Immature natural killer cell (primary cell): Measurements from ENCODE around the gene ACOX2. TPM values are rescaled to one million over a fixed set of nuclear protein-coding genes. Genes with fewer than 3 reads are reported as not detected.

Source experiments
- DNase-seq, 3 donors: peaks; one replicate each; pipeline ENCODE4 v3.0.0; 2022; ENCODE audit warnings: mixed read lengths in 1 of 3
- H3K27ac Mint-ChIP-seq, 6 donors: one replicate each; pipeline ENCODE4 v1.8.0; 2020; ENCODE audit warnings: mixed read lengths in 6 of 6, mild to moderate bottlenecking in 5 of 6, inconsistent platforms in 4 of 6, moderate library complexity in 3 of 6
- H3K27me3 Mint-ChIP-seq, 3 donors: one replicate each; pipeline ENCODE4 v1.8.0; 2020 to 2021; ENCODE audit warnings: low read depth in 3 of 3, mild to moderate bottlenecking in 3 of 3, mixed read lengths in 3 of 3, moderate library complexity in 3 of 3, inconsistent platforms in 1 of 3
- H3K36me3 Mint-ChIP-seq, 3 donors: one replicate each; pipeline ENCODE4 v1.8.0; 2020; ENCODE audit warnings: mixed read lengths in 3 of 3, inconsistent platforms in 2 of 3, mild to moderate bottlenecking in 2 of 3
- H3K4me1 Mint-ChIP-seq, 2 donors: one replicate each; pipeline ENCODE4 v1.8.0; 2020; ENCODE audit warnings: inconsistent platforms in 2 of 2, mild to moderate bottlenecking in 2 of 2, mixed read lengths in 2 of 2, moderate library complexity in 1 of 2
- H3K4me3 Mint-ChIP-seq, 5 donors: one replicate each; pipeline ENCODE4 v1.8.0; 2020; ENCODE audit warnings: mild to moderate bottlenecking in 5 of 5, mixed read lengths in 5 of 5, inconsistent platforms in 3 of 5, moderate library complexity in 3 of 5
- H3K9me3 Mint-ChIP-seq, 6 donors: one replicate each; pipeline ENCODE4 v1.8.0; 2020; ENCODE audit warnings: mild to moderate bottlenecking in 6 of 6, mixed read lengths in 6 of 6, inconsistent platforms in 4 of 6, moderate library complexity in 3 of 6
- polyA plus RNA-seq, 3 donors: library from polyadenylated mRNA; unstranded; fragments of 300-500 nt; fragmentation: Illumina TruSeq; gene quantifications; one replicate each; pipeline ENCODE4 v1.2.3, GENCODE V29; 2021

The ACOX2 gene
- polyA plus RNA-seq, 3 donors from 2014 or later, result not detected

DNA sequence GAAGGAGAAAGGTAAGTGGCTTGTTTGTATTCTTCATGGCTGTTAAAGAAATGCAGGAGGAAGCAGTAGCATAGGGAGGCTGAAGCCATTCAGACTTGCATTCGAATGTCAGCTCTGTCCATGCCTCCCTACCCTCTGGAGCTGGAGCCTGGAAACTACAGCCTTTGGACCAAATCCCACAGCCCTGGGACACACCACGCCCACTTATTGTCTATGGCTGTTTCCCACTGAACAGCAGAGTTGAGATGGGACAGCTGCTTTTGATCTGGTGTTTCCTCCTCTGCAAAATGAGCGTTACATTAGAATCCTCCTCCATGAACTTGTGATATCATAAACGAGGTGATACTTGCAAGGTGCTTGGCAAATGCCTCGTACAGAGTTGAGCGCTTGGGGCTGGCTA, 36.6 kb upstream of the ACOX2 start:
- no peak overlapping the region for H3K4me3 Mint-ChIP-seq
- H3K27ac Mint-ChIP-seq, result no peak overlapping the region
- no peaks in the 10 kb centered on the region for H3K9me3 Mint-ChIP-seq
- no peak for DNase-seq
- peaks cover 0 to 4% (median 2%) of the 10 kb centered on the region in 3 donors for H3K27me3 Mint-ChIP-seq
- H3K4me1 Mint-ChIP-seq, result peaks cover 3 to 5% of the 10 kb centered on the region in 2 donors
- H3K36me3 Mint-ChIP-seq, result no peaks in the 10 kb centered on the region

DNA sequence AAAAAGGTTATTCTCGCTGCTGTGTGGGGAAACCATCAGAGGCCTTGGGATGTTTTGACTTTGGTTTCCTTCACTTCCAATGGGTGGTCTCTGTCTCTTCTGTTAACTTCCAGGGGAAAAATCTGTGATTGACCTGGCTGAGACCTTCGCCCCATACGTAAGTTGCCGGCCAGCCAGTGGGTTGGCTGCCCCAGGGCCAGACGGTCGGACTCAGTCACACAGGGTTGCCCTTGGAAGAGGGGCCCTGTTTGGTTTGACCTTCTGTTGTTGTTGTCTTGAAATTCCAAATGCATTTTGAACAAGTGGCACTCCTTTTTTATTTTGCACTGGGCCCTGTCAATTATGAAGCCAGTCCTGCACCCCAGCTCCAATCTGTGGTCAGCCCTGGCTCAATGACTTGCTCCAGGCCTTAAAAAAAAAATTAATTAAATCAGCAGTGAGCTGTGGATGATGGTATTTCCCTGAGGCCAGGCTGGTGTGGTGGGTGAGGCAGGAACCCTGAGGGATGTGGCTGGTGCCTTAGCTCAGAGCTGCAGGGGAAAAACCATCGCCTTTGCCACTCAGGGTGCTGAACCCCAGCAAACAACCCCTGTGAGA, 35.7 kb upstream of the ACOX2 start:
- no peak overlapping the region for H3K4me3 Mint-ChIP-seq
- peaks cover 0 to 4% (median 2%) of the 10 kb centered on the region in 3 donors for H3K27me3 Mint-ChIP-seq
- H3K27ac Mint-ChIP-seq, result no peak overlapping the region

DNA sequence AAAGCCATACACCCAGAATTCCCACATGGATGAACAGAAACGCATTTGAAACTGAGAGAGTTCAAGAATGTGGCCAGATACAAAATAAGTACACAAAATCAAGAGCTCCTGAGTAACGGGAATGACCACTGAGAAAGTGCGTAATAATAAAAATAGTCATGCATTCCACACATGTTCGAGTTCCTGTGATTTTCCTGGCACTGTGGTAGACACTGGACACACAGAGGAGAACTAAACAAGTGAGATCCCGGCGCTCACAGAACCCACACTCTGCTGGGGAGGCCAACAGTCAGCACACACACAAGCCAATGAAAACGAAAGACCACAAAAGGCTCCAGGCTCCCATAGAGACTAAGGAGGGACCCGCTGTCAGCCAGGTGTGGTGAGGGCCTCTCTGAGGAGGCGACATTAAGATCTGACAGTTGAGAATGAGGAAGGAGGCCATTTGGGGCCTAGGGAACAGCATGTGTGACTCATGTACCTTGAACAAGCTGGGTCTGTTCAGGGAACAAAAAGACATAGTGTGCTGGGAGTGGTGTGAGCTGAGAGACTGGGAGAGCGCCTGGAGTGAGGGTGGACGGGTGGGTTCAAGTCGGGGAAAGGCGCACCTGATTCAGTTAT, 35.1 kb upstream of the ACOX2 start:
- Mint-ChIP-seq H3K9me3 (no peaks in the 10 kb centered on the region), H3K4me3 (no peak overlapping the region), H3K27ac (no peak overlapping the region), H3K4me1 (peaks cover 4 to 9% of the 10 kb centered on the region in 2 donors), H3K27me3 (peaks cover 0 to 4% (median 0%) of the 10 kb centered on the region in 3 donors), H3K36me3 (no peaks in the 10 kb centered on the region)
- no peak for DNase-seq

More for the DNA sequence above, 35.7 kb upstream of the ACOX2 start:
- no peak for DNase-seq
- Mint-ChIP-seq H3K9me3 (no peaks in the 10 kb centered on the region), H3K4me1 (peaks cover 4 to 9% of the 10 kb centered on the region in 2 donors), H3K36me3 (no peaks in the 10 kb centered on the region)

DNA sequence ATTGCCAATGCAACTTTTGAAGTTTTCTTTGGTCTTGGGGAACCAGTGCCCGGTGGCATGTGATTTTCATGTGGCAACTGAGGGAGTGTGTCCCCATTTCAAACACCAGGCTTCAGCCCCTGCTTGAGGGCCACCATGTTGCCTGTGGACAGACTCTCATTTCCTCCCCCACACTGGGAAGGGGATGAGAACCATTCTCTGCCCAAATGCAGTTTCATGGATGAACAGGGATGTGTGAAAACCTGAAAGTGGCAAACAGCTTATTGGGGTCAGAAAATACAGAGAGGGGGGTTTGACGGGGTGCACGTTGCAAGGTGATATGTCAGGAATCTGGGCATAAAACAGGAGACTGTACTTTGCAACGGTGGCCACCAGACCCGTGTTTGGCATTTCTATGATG, 33.9 kb upstream of the ACOX2 start:
- H3K4me3 Mint-ChIP-seq, result no peak overlapping the region
- H3K27ac Mint-ChIP-seq, result no peak overlapping the region
- H3K9me3 Mint-ChIP-seq, result no peaks in the 10 kb centered on the region
- H3K36me3 Mint-ChIP-seq, result no peaks in the 10 kb centered on the region
- peaks cover 4 to 9% of the 10 kb centered on the region in 2 donors for H3K4me1 Mint-ChIP-seq
- DNase-seq, result no peak
- peaks cover 0 to 4% (median 0%) of the 10 kb centered on the region in 3 donors for H3K27me3 Mint-ChIP-seq

GRCh38 chr3:58569287-58570001, 32.5 kb upstream of the ACOX2 start:
- no peak overlapping the region for H3K4me3 Mint-ChIP-seq
- peaks cover 0 to 5% (median 0%) of the 10 kb centered on the region in 3 donors for H3K27me3 Mint-ChIP-seq
- H3K36me3 Mint-ChIP-seq, result no peaks in the 10 kb centered on the region
- H3K4me1 Mint-ChIP-seq, result peaks cover 4 to 9% of the 10 kb centered on the region in 2 donors
- H3K9me3 Mint-ChIP-seq, result no peaks in the 10 kb centered on the region
- H3K27ac Mint-ChIP-seq, result no peak overlapping the region
- DNase-seq, result no peak

DNA sequence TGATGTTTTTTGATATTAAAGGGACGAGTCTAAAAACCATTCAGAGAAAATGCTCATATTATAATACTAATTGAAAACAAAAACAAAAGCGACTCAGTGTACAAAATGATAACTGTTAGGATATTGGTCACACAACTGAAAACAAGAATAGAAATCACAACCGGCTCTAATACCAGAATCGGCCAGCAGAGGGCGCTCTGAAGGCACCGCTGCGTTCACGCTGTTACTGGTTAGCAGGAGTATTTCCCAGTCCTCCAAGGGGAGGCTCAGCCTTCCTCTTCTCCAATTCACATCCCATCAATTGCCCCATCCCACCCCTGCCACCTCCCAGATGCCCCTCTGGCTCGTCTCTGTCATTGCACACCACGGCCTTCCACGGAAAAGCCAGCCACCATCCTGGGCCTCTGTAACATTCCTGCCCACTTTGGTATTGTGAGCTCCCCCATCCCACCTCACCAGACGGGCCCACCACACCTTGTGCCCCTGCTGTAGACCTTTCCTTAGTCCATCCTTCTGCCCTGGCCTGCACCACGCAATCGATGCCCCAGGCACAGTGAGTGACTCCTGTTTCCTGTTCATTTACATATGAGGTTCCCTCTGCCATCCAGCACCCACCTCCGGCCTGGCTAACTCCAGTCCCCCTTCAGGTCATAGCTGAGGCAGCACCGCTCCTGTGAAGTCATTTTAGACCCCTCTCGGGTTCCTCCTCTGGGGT, 31.7 kb upstream of the ACOX2 start:
- Mint-ChIP-seq H3K27me3 (peaks cover 0 to 5% (median 0%) of the 10 kb centered on the region in 3 donors), H3K4me3 (peak overlapping the region in 2 of 5 donors; percentile 14 to 47), H3K27ac (no peak overlapping the region), H3K9me3 (no peaks in the 10 kb centered on the region), H3K4me1 (peaks cover 4 to 9% of the 10 kb centered on the region in 2 donors), H3K36me3 (no peaks in the 10 kb centered on the region)
- peak; percentile 22 to 45 (median 38) for DNase-seq

- Mint-ChIP-seq H3K9me3 (no peaks in the 10 kb centered on the region), H3K27me3 (peaks cover 0 to 4% (median 0%) of the 10 kb centered on the region in 3 donors), H3K27ac (no peak overlapping the region), H3K4me1 (peaks cover 4 to 9% of the 10 kb centered on the region in 2 donors), H3K4me3 (no peak overlapping the region), H3K36me3 (no peaks in the 10 kb centered on the region)
- no peak for DNase-seq
These were observed 30.2 kb upstream of the ACOX2 start for GRCh38 chr3:58567251-58567515.

DNA sequence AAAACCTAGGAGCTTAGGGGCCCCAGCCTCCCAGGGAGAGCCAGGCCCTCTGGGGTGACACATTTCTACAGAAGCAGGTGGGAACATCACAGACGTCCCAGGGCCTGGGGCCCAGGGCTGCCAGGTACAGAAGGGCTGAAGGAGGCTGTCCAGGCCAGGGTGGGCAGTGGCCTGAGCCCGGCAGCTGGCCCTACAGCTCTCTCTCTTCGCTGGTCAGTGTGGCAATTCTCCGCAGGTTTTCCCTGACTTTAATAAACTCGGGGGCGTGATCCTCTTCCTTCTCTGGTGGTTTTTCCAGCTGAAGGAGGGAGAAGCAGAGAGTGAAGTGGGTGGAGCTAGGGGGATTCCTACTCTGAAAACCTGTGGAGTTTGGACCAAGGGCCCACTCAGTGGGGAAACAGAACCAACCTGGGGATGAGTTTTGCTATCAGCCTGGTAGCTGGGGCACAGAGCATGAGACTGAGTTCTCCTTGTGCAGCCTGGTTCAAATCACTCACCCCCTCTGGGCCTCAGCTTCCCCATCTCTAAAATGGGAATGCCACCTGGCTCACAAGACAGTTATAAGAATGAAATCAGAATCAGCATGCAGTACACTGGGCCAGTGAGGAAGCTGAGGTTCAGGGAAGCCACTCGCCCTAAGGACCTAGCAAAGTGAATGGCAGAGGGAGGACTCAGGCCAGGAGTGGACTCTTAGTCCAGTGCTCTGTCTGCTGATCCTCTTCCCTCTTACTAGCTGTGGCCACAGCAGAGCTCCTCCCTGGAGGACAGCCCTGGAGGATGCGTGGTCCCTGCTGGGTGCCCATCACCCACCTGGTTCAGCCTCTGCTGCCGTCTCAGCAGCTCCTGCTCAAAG, 29.6 kb upstream of the ACOX2 start:
- Mint-ChIP-seq H3K36me3 (no peaks in the 10 kb centered on the region), H3K4me3 (no peak overlapping the region), H3K4me1 (peaks cover 4 to 9% of the 10 kb centered on the region in 2 donors), H3K9me3 (no peaks in the 10 kb centered on the region), H3K27ac (no peak overlapping the region), H3K27me3 (peaks cover 0 to 1% (median 0%) of the 10 kb centered on the region in 3 donors)
- no peak for DNase-seq

GRCh38 chr3:58565621-58566397, 28.8 kb upstream of the ACOX2 start:
- H3K9me3 Mint-ChIP-seq, result no peaks in the 10 kb centered on the region
- no peaks in the 10 kb centered on the region for H3K36me3 Mint-ChIP-seq
- H3K27ac Mint-ChIP-seq, result no peak overlapping the region
- peaks cover 0 to 3% (median 0%) of the 10 kb centered on the region in 3 donors for H3K27me3 Mint-ChIP-seq
- peaks cover 4 to 9% of the 10 kb centered on the region in 2 donors for H3K4me1 Mint-ChIP-seq
- DNase-seq, result no peak
- H3K4me3 Mint-ChIP-seq, result no peak overlapping the region

DNA sequence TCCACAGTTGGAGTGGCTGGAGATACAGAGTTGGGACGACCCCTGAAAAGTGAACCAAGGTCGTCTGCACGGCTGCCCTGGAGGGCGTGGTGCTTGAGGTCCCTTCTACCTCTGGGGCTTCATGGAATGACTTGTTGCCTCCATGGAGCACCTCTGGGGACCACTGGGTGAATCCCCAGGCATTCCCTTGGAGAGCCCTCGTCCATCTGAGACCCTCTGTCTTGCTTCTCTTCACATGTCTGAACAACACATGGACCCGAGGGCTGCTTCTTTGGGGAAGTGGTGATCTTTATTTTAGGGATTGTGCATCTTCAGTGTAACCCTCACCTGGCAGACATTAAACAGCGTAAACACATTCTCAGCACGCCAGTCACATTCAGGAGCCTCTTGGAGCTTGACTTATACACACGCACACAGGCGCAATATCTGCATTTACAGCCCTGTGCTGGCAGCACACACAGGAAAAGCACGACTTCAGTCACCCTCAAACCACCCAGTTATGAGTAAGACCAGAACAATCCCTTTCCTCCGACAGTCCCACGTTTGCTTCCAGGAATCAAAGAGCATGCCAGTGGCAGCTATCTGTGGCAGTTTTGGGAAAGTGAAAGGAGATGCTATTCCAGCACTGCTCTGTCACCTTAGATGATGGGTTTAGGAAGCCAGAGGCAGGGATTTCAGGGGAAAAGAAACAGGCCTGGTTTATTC, 27.6 kb upstream of the ACOX2 start:
- DNase-seq, result no peak
- Mint-ChIP-seq H3K4me3 (no peak overlapping the region), H3K27ac (no peak overlapping the region), H3K9me3 (no peaks in the 10 kb centered on the region), H3K4me1 (peaks cover 4 to 9% of the 10 kb centered on the region in 2 donors), H3K36me3 (no peaks in the 10 kb centered on the region), H3K27me3 (peaks cover 0 to 3% (median 0%) of the 10 kb centered on the region in 3 donors)

DNA sequence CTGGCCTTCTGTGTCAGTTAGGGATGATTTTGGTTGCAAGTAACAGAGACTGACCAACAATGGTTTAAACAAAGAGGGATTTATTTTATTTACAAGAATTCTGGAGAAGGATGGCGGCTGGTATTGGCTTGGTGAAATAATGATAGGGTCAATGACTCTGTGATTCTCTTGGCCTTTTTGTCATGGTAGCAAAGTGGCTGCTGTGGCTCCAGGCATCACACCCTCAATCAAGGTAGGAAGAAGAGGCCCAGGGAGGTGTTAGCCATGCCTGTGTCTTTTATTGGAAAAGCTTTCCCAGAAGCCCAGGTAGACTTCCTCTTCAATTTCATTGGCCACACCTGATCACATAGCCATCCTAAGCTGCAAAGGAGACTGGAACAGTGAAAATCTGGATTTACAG, 27.1 kb upstream of the ACOX2 start:
- no peak for DNase-seq
- Mint-ChIP-seq H3K4me3 (no peak overlapping the region), H3K27ac (no peak overlapping the region), H3K4me1 (peaks cover 4 to 7% of the 10 kb centered on the region in 2 donors), H3K9me3 (no peaks in the 10 kb centered on the region), H3K36me3 (no peaks in the 10 kb centered on the region), H3K27me3 (peaks cover 0 to 3% (median 0%) of the 10 kb centered on the region in 3 donors)

GRCh38 chr3:58563386-58564035, 26.5 kb upstream of the ACOX2 start:
- no peak overlapping the region for H3K27ac Mint-ChIP-seq
- no peak for DNase-seq
- H3K4me1 Mint-ChIP-seq, result peaks cover 0 to 2% of the 10 kb centered on the region in 2 donors
- no peaks in the 10 kb centered on the region for H3K36me3 Mint-ChIP-seq
- H3K9me3 Mint-ChIP-seq, result no peaks in the 10 kb centered on the region
- peak overlapping the region in 1 of 5 donors; percentile 34 for H3K4me3 Mint-ChIP-seq
- peaks cover 0 to 3% (median 0%) of the 10 kb centered on the region in 3 donors for H3K27me3 Mint-ChIP-seq
